NCI-H1092 treated with DMSO at 0.1 percent for 48 hours (cell line): ENCODE data around the gene SRSF8.
"Not testable (repeated sequence)": the region's sequence is repeated elsewhere in the genome, so short reads cannot be mapped to it uniquely, and the experiment has no call there.

Experiments
- DNase-seq: peaks from one replicate; lab custom pipeline; 2025; lab: John Stamatoyannopoulos, UW

The SRSF8 gene

GRCh38 chr11:95095858-95096587, 29.3 kb downstream of the SRSF8 start:
- DNase-seq, result no peak

GRCh38 chr11:95097209-95097608, 30.5 kb downstream of the SRSF8 start:
- DNase-seq, result no peak

GRCh38 chr11:95098826-95099225, 32.1 kb downstream of the SRSF8 start:
- DNase-seq, result no peak

- no peak for DNase-seq
These were observed 33.5 kb downstream of the SRSF8 start for GRCh38 chr11:95100191-95100648.

GRCh38 chr11:95100856-95101507, 34.3 kb downstream of the SRSF8 start:
- no peak for DNase-seq

GRCh38 chr11:95101935-95102334, 35.2 kb downstream of the SRSF8 start:
- DNase-seq, result no peak

GRCh38 chr11:95102733-95103132, 36.0 kb downstream of the SRSF8 start:
- no peak for DNase-seq

- DNase-seq, result no peak
These were observed 37.0 kb downstream of the SRSF8 start for GRCh38 chr11:95103701-95104100.

- DNase-seq, result no peak
These were observed 37.6 kb downstream of the SRSF8 start for GRCh38 chr11:95104121-95104830.

GRCh38 chr11:95104856-95105255, 38.1 kb downstream of the SRSF8 start:
- no peak for DNase-seq

- DNase-seq, result no peak
These were observed 41.5 kb downstream of the SRSF8 start for GRCh38 chr11:95108159-95108611.

- no peak for DNase-seq
These were observed 42.2 kb downstream of the SRSF8 start for GRCh38 chr11:95108671-95109551.

- DNase-seq, result not testable (repeated sequence)
These were observed 44.8 kb downstream of the SRSF8 start for GRCh38 chr11:95111471-95111870.

GRCh38 chr11:95111923-95112540, 45.3 kb downstream of the SRSF8 start:
- no peak for DNase-seq

GRCh38 chr11:95115597-95115996, 48.9 kb downstream of the SRSF8 start:
- no peak for DNase-seq

GRCh38 chr11:95119361-95120060, 52.8 kb downstream of the SRSF8 start:
- no peak for DNase-seq
